ENCODE data around the gene USH2A.

The USH2A gene

DNA sequence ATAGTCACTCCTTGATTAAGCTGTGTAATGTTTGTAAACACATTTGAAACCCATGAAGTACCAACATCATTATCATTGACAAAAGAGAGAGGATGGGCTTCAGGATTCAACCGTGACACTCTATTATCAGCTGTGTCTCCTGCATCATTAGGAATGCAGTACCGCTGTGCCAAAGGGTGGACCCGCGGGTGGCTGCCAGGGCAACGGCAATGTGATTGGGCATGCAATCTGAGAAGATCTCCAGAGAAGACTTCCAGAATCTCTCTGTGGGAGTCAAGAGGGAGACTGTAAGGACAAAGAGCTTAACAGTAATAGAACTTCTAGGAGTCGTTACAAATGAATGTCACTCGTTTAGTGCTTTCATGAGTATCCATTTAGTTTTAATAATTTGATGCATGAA, 97.9 kb downstream of the USH2A start:
- TF ChIP-seq, protein P1, sequence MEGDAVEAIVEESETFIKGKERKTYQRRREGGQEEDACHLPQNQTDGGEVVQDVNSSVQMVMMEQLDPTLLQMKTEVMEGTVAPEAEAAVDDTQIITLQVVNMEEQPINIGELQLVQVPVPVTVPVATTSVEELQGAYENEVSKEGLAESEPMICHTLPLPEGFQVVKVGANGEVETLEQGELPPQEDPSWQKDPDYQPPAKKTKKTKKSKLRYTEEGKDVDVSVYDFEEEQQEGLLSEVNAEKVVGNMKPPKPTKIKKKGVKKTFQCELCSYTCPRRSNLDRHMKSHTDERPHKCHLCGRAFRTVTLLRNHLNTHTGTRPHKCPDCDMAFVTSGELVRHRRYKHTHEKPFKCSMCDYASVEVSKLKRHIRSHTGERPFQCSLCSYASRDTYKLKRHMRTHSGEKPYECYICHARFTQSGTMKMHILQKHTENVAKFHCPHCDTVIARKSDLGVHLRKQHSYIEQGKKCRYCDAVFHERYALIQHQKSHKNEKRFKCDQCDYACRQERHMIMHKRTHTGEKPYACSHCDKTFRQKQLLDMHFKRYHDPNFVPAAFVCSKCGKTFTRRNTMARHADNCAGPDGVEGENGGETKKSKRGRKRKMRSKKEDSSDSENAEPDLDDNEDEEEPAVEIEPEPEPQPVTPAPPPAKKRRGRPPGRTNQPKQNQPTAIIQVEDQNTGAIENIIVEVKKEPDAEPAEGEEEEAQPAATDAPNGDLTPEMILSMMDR (conservative IDR thresholded peaks at IDR 0.05; ENCODE audit: low read length) = no peak
- no peak for TF ChIP-seq EZH2phosphoT487 (IDR thresholded peaks at IDR 0.05; ENCODE audit: borderline replicate concordance)
- no peaks in the 10 kb centered on the region for H4K20me1 ChIP-seq (ENCODE audit: insufficient read depth, low read length, poor library complexity, severe bottlenecking)
- H3F3A ChIP-seq (ENCODE audit: low read depth) = no peaks in the 10 kb centered on the region

DNA sequence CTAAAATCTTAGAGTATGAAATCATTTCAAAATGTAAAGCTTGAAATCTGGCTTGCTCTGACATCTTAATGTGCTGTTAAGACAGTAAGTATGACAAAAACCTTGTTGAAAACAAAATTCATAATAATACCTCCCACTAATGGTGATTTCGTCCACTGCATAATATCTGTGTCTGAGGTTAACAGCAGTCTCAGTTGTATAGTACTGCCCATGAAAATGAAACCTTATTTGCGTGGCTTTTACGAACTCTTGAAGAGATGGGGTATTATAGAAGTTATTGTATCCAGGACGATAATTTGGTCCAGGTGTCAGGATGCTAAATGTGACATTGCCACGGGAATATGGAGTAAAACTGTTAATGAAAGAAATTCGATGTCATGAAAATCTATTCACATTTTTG, 99.9 kb downstream of the USH2A start:
- Histone ChIP-seq H3K4me2 (ENCODE audit: low read depth, low read length, poor library complexity, severe bottlenecking) (no peak overlapping the region), H3K4me3 (ENCODE audit: low read length, poor library complexity, severe bottlenecking) (no peak overlapping the region), H3F3A (ENCODE audit: low read depth) (no peaks in the 10 kb centered on the region), H4K20me1 (ENCODE audit: insufficient read depth, low read length, poor library complexity, severe bottlenecking) (no peaks in the 10 kb centered on the region), H3K9me2 (replicated peaks; ENCODE audit: low read depth, low read length) (no peaks in the 10 kb centered on the region), H3K9ac (ENCODE audit: low read depth, low read length, poor library complexity, severe bottlenecking) (no peak overlapping the region), H3K79me2 (ENCODE audit: insufficient read depth, low read length) (no peaks in the 10 kb centered on the region), H2AFZ (ENCODE audit: low read length) (no peak overlapping the region), H3K4me1 (ENCODE audit: insufficient read depth, low read length, poor library complexity, severe bottlenecking) (no peaks in the 10 kb centered on the region), H3K36me3 (ENCODE audit: insufficient read depth, low read length) (no peaks in the 10 kb centered on the region), H3K9me3 (ENCODE audit: insufficient read depth, low read depth, low read length) (no peaks in the 10 kb centered on the region), H3K27me3 (ENCODE audit: insufficient read depth, low read length, poor library complexity, severe bottlenecking) (no peaks in the 10 kb centered on the region)
- TF ChIP-seq EZH2phosphoT487 (IDR thresholded peaks at IDR 0.05; ENCODE audit: borderline replicate concordance) = no peak
- TF ChIP-seq, protein P1 (conservative IDR thresholded peaks at IDR 0.05; ENCODE audit: low read length) = no peak

More for the DNA sequence above, 97.9 kb downstream of the USH2A start:
- Histone ChIP-seq H3K9me3 (ENCODE audit: insufficient read depth, low read depth, low read length) (no peaks in the 10 kb centered on the region), H3K9me2 (replicated peaks; ENCODE audit: low read depth, low read length) (no peaks in the 10 kb centered on the region), H3K9ac (ENCODE audit: low read depth, low read length, poor library complexity, severe bottlenecking) (no peak overlapping the region), H3K36me3 (ENCODE audit: insufficient read depth, low read length) (no peaks in the 10 kb centered on the region), H3K27me3 (ENCODE audit: insufficient read depth, low read length, poor library complexity, severe bottlenecking) (no peaks in the 10 kb centered on the region), H2AFZ (ENCODE audit: low read length) (no peak overlapping the region), H3K4me1 (ENCODE audit: insufficient read depth, low read length, poor library complexity, severe bottlenecking) (no peaks in the 10 kb centered on the region), H3K79me2 (ENCODE audit: insufficient read depth, low read length) (no peaks in the 10 kb centered on the region), H3K4me2 (ENCODE audit: low read depth, low read length, poor library complexity, severe bottlenecking) (no peak overlapping the region), H3K4me3 (ENCODE audit: low read length, poor library complexity, severe bottlenecking) (no peak overlapping the region)

DNA sequence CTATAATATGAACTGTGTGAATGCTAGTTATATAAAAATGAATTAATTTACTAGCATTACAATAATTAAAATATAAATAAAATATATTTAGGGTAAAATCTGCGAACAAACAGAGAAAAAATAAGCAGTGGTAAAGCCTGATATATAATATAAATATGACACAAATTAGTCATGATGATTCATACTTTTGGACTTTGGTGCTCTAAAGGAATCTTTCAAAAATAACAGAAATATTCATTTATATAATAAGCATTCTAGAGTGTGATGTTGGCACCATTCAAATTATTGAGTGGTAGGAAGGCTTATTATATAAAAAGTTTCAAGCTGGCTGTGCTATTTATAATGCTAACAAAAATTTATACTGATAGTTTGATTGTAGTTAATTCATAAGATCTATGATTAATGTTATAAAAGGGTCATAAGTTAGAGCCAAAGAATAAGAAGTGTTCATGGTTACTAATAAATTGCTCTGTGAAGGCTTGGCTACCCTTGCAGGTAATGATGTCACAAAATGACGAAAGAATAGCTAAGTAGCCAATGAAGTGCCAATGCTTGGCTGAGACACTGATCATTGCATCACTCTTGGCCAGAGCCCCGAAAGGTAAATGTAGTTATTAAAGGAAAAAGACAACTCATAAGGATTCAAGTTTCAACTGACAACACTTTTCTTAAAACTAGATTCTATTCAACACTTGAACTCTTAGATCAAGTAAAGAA, 108.7 kb downstream of the USH2A start:
- H3F3A ChIP-seq (ENCODE audit: low read depth) = no peaks in the 10 kb centered on the region
- no peaks in the 10 kb centered on the region for H3K9me3 ChIP-seq (ENCODE audit: insufficient read depth, low read depth, low read length)
- H3K4me3 ChIP-seq (ENCODE audit: low read length, poor library complexity, severe bottlenecking) = no peak overlapping the region
- no peaks in the 10 kb centered on the region for H3K36me3 ChIP-seq (ENCODE audit: insufficient read depth, low read length)
- no peak overlapping the region for H3K9ac ChIP-seq (ENCODE audit: low read depth, low read length, poor library complexity, severe bottlenecking)
- no peaks in the 10 kb centered on the region for H3K27me3 ChIP-seq (ENCODE audit: insufficient read depth, low read length, poor library complexity, severe bottlenecking)
- H3K4me2 ChIP-seq (ENCODE audit: low read depth, low read length, poor library complexity, severe bottlenecking) = no peak overlapping the region
- H3K4me1 ChIP-seq (ENCODE audit: insufficient read depth, low read length, poor library complexity, severe bottlenecking) = no peaks in the 10 kb centered on the region
- no peak overlapping the region for H2AFZ ChIP-seq (ENCODE audit: low read length)
- TF ChIP-seq, protein P1 (conservative IDR thresholded peaks at IDR 0.05; ENCODE audit: low read length) = no peak
- no peak for TF ChIP-seq EZH2phosphoT487 (IDR thresholded peaks at IDR 0.05; ENCODE audit: borderline replicate concordance)
- H3K9me2 ChIP-seq (replicated peaks; ENCODE audit: low read depth, low read length) = no peaks in the 10 kb centered on the region
- no peaks in the 10 kb centered on the region for H3K79me2 ChIP-seq (ENCODE audit: insufficient read depth, low read length)
- H4K20me1 ChIP-seq (ENCODE audit: insufficient read depth, low read length, poor library complexity, severe bottlenecking) = no peaks in the 10 kb centered on the region
